ENCODE data around the gene MEGF6.
"Not testable (repeated sequence)": the region's sequence is repeated elsewhere in the genome, so short reads cannot be mapped to it uniquely, and the experiment has no call there.

Gene MEGF6

DNA sequence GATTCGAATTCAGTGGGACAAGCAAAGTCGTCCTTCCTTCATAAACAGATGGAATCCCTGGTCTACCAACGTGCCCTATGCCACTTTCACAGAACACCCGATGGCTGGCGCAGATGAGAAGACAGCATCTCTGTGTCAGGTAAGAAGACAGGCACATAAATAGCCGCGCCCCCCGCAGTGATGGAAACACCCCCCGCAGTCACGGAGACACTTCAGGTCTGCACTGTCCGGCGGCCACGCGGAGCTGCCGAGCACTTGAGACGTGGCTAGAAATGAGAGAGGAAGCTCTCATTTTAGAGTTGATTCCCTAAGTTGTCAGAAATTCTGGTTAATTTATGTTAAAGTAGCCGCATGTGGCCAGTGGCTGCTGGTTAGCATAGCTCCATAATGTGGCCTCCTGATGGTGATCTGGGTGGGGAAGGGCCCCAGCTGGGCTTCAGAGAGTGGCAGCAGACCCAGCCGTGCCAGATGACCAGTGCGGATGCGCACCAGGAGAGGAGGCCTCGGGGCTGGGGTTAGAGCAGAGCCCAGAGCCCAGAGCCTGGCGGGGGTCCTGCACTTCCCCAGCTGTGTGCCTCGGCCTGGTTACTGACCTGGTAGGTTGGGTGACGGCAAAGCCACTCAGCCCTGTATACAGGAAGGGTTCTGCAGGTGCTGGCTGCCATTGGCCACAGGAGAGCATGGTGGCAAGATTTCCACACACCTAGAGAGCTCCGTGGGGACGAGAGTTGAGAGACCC is 16.4 kb upstream of the MEGF6 start:
- no peak for DNase-seq (ENCODE audit: low spot score)

DNA sequence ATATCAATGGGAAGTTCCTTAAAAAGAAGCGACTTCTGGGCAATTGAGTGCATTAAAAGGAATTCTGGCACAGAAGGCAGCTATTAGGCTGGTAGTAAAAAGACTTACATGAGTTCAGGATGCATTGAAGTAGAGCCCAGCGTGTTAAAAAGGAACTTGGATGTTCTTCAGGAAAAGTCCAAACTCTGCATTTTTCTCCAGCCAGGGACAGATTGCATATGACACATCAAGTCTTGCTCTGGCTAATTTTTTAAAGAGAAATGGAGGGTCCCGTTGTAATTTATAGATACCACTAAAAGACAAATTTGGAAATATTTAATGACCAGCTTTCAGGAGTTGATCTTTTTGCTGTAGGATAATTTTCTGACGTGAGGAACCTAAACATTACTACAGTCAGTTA is 14.7 kb upstream of the MEGF6 start:
- DNase-seq (ENCODE audit: low spot score), result no peak

DNA sequence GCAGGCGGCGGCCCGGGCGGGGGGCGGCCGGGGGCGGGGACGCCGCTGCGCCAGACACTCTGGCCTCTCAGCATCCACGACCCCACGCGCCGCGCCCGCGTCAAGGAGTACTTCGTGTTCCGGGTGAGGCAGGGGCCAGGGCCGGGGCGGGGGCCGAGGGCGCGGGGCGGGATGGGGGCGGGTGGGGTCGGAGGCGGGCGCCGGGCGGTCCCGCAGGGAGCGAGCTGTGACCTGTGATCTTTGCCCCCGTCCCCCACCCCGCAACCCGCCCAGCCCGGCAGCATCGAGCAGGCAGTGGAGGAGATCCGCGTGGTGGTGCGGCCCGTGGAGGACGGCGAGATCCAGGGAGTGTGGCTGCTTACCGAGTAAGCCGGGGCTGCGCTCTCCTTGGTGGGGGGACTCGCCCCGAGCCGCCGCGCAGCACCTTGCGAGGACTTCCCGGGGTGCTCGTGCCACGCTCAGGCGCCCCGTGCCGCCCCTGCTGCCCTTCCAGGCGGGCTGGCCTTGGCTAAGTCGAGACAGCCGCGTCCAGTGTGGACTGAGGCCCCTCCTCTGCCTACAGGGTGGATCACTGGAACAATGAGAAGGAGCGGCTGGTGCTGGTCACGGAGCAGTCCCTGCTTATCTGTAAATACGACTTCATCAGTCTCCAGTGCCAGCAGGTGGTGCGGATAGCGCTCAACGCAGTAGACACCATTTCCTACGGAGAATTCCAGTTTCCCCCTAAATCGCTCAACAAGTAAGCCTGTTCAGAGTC is 14.0 kb upstream of the MEGF6 start:
- DNase-seq (ENCODE audit: low spot score), result peak; percentile 32

GRCh38 chr1:3624200-3625136 is 13.2 kb upstream of the MEGF6 start, which contains the start of gene TPRG1L:
Gene TPRG1L, plus strand, starts transcription at chr1:3625015. Its CDS starts 58 bp downstream, at chr1:3625073.
- DNase-seq (ENCODE audit: low spot score), result peak; percentile 97

DNA sequence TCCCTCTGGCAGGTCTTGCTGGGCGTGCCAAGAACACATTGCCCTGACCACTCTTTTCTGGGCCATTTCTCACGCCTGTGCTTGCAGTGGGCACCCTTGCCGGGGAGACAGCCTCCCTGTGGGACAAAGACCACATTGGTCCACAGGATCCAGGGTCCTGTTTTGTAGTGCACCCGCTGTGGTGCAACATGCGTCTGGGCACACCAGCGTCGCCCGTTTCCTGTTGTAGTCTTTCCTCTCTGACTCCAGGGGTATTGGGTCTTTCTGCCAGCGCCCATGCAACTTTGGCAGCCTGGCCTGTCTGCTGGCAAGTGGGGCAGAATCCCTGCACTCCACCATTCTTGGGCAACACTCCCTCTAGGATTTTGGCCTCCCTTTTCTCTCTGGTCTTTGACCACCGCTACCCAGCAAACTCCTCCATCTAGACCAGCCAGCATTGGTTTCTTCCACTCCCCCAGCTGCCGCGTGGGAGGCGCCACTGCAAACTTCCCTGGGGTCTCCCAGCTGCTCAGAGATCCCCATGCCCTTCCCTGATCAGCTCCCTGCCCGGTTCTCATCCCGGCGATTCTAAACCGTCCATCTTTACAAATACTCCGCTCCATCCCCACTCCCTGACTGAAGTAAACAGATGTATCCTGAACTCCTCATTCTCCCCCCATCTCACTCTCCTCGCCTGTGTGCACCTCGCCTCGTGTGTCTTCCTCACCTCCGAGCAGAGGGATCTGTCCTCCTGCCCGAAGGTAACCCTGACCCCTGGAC is 12.3 kb upstream of the MEGF6 start:
- no peak for DNase-seq (ENCODE audit: low spot score)

DNA sequence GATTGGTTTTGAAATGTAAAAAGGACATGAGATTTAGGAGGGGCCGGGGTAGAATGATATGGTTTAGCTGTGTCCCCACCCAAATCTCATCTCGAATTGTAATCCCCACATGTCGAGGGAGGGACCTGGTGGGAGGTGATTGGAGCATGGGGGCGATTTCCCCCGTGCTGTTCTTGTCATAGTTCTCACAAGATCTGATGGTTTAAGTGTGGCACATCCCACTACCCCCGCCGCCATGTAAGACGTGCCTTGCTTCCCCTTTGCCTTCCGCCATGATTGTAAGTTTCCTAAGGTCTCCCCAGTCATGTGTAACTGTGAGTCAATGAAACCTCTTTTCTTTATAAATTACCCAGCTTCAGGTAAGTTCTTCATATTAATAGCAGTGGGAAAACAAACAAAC is 10.8 kb upstream of the MEGF6 start:
- not testable (repeated sequence) for DNase-seq (ENCODE audit: low spot score)

DNA sequence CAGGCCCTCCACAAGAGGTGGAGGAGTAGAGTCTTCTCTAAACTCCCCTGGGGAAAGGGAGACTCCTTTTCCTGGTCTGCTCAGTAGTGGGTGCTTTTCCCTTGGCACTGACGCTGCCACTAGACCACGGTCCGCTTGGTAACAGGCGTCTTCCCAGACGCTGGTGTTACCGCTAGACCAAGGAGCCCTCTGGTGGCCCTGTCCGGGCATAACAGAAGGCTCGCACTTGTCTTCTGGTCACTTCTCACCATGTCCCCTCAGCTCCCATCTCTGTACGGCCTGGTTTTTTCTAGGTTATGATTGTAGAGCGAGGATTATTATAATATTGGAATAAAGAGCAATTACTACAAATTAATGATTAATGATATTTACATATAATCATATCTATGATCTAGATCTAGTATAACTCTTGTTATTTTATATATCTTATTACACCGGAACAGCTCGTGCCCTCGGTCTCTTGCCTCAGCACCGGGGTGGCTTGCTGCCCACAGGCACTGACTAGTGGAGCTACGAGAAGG is 9.9 kb upstream of the MEGF6 start:
- DNase-seq (ENCODE audit: low spot score), result not testable (repeated sequence)

DNA sequence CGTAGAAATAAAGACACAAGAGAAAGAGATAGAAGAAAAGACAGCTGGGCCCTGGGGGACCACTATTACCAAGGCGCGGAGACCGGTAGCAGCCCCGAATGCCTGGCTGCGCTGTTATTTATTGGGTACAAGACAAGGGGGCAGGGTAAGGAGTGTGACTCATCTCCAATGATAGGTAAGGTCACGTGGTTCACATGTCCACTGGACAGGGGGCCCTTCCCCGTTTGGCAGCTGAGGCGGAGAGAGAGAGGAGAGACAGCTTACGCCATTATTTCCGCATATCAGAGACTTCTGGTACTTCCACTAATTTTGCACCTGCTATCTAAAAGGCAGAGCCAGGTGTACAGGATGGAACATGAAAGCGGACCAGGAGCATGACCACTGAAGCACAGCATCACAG is 9.4 kb upstream of the MEGF6 start:
- no peak for DNase-seq (ENCODE audit: low spot score)

GRCh38 chr1:3618881-3619671 is 7.8 kb upstream of the MEGF6 start:
- peak; percentile 72 for DNase-seq (ENCODE audit: low spot score)

DNA sequence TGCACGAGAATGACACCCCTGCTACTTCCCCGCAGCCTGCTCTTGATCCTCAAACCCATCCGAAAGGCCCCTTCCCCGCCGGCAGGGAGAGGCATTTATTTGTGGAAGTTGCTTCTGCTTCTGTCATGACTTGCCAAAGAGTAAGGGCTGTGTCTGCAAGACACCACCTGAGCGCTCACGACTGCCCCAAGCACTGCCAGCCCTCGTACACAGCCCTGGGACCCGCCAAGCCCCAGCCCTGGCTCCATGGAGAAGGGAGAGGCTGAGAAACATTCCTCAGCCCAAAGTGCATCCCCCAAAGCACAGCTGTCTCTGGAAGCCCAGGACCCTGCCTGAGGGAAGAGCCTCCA is 7.2 kb upstream of the MEGF6 start:
- DNase-seq (ENCODE audit: low spot score), result no peak

DNA sequence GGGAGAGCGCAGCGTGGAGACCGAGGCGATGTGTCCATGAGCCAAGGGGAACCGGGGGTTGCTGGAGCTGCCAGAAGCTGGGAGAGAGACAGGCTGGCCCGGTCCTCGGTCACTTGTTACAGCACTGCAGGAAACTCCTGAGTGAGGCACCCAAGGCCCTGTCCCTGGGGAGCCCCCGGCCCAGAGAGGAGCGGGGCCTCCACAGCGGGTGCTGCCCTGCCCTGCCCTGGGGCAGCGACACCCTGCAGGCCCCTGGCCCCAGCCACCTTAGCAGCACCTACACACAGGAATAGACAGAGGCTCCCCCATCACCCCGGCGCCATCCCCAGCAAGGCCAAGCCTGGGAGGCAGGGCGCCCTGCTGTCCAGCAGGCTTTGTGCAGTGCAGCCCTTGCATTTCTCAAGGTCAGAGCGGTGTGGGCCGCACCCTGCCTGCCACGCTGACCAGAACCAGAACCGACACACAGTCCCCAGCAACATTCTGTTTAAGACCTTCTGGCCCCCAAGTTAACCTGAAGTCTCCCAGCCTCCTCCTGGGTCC is 6.6 kb upstream of the MEGF6 start:
- no peak for DNase-seq (ENCODE audit: low spot score)

DNA sequence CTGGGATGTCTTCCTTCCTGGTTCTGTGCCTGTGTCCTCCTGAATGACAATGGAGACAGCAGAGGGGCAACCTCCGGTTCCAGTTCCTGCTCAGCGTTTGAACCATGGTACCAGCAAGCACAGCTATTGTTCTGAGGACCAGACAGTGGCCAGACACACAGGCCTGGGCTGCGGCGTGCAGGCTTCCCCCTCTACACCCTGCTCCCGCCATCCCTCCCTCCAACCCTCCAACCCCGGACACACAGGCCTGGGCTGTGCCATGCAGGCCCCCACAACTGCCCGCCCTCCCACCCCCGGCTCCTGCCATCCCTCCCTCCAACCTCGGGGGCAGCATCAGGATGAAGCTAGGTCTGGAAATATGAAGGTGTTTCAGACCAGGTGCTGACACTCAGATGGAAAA is 5.6 kb upstream of the MEGF6 start:
- DNase-seq (ENCODE audit: low spot score), result no peak

DNA sequence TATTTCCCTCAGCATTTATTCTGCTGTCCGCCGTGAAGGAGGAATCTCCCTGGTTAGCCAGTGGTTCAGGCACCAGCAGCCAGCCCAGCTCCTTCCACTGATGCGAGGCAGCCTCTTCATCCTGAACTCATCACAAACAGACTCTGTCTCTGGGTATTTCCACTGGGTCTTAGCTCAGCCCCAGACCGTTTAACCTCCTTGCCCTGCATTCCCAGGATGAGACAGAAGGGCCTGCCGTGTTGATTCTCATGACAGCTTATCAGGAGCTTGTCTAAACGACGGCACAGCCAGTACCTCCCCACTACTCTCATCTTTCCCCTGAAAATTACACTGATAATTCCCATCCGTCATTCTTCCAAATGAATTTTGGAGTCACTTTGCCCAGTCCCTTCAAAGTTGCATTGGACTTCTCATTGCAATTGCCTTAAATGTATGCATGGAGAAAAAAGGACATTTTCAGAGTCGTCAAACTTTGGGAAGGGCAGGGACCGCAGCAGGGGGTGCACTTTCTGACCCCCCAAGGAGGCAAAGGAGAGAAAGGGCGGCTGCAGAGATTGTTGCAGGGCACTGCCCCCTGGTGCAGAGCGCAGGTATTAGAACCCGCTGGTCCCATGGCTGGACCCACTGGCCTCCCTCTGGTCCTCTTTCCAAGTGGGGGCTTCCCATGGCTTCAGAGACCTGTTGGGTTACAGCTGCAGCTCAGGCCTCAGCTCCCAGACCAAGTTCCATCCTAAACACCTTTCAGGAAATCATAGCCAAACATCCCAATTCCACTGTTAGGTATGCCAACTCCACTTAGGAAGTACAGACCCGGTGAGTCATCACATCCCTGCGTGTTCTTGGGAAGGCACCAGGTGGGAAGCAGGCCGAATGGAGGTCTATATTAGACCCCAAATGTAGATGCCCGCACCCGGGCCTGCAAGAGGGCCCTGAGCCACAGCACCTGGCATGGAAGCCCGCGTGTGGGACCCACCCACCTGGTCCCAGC is 3.7 kb upstream of the MEGF6 start:
- no peak for DNase-seq (ENCODE audit: low spot score)

GRCh38 chr1:3612123-3612522 is 815 bp upstream of the MEGF6 start:
- DNase-seq (ENCODE audit: low spot score), result no peak

GRCh38 chr1:3610527-3611169 is 660 bp downstream of the MEGF6 start:
- no peak for DNase-seq (ENCODE audit: low spot score)

- no peak for DNase-seq (ENCODE audit: low spot score)
Measured at GRCh38 chr1:3609769-3610526, 1.4 kb downstream of the MEGF6 start.

- DNase-seq (ENCODE audit: low spot score), result no peak
Measured at GRCh38 chr1:3609016-3609768, 2.1 kb downstream of the MEGF6 start.
